HG03521 (cell line): Measurements from ENCODE around the gene CMTM6.
A peak's percentile ranks its signal among the peaks of the same experiment; 100 is the strongest.
"Not testable (repeated sequence)": the region's sequence is repeated elsewhere in the genome, so short reads cannot be mapped to it uniquely, and the experiment has no call there.

Source experiments
- ATAC-seq: cut with Tn5 transposase; IDR thresholded peaks from one replicate; pipeline ENCODE4 v1.9.1; 2021; ENCODE audit warnings: mild to moderate bottlenecking, moderate library complexity; ENCODE audit not compliant: unreplicated experiment

Gene CMTM6

DNA sequence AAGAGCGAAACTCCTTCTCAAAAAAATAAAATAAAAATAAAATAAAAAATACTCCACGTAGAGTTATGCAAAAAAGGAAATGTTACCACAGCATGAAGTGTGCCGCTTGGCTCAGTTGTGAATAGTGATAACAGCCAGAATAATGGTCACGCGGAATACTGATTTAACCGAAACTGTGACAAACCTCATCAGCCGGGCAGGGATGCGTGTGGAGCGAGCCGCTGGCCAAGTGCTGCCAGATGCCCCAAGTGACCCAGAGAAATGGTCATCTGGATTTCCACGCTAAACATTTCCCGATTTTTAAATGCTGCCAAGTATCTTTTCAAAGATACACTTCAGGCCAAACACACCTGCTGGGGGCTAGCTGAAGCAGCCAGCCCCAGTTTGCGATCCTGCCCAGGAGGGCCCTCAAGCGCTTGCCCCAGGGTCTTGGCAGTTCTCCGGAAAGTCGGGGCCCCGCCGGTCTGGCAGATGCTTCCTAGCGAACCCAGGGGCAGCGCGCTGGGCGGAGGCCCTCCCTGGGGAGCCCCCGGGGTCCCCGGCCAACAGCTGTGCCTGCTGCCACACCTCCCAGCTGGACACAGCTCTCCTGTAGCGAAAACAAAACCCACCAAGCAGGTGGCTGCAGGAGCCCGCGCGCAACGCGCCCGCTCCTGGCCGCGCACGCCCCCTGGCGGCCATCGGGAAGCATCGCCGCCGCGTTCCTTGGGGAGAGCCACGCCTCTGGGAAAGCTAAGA lies 35.1 kb downstream of the CMTM6 start:
- ATAC-seq: peak; percentile 69

DNA sequence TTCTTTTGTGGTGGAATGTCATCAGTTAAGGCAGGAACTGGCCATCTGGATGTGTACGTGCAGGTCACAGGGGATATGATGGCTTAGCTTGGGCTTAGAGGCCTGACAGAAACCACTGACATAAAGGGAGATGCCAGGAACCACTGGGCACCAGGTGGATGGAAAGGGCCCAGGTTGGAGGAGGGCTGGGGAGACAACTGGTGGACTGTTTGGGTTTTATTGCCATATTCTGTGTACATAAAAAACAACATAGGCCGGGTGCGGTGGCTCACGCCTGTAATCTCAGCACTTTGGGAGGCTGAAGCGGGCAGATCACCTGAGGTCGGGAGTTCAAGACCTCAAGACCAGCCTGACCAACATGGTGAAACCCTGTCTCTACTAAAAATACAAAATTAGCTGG lies 35.8 kb downstream of the CMTM6 start:
- ATAC-seq: not testable (repeated sequence)

DNA sequence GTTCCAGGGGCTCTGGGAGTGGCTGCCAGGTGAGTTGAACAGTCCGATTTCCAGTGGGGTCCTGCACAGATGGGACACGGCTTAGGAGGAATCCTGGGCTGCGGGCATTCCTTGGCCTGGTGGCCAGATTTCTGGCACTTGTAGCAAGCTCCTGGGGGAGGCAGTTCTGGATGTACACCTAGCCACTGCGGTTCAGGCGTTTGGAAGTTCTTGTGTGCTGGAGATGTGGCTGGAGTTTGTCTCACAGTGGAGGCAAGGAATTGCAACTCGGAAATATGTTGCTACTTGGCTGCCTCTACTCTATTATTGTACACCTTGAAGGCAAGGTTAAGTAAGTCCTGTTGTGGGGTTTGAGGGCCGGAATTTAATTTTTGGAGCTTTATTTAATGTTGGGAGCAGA lies 37.9 kb downstream of the CMTM6 start:
- ATAC-seq: not testable (repeated sequence)

DNA sequence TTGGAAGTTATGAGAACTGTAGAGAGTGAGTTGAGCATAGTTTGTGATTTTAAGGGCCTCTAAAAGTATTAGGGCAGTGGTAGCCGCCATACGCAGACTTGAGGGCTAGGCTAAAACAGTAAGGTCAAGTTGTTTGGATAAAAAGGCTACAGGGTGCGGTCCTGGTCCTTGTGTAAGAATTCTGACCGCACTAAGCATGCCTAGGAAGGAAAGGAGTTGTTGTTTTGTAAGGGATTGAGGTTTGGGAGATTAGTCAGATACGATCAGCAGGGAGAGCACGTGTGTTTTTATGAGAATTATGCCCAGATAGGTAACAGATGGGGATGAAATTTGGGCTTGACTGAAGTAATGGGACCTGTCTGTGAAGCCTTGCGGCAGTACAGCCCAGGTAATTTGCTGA lies 39.2 kb downstream of the CMTM6 start:
- ATAC-seq: not testable (repeated sequence)

DNA sequence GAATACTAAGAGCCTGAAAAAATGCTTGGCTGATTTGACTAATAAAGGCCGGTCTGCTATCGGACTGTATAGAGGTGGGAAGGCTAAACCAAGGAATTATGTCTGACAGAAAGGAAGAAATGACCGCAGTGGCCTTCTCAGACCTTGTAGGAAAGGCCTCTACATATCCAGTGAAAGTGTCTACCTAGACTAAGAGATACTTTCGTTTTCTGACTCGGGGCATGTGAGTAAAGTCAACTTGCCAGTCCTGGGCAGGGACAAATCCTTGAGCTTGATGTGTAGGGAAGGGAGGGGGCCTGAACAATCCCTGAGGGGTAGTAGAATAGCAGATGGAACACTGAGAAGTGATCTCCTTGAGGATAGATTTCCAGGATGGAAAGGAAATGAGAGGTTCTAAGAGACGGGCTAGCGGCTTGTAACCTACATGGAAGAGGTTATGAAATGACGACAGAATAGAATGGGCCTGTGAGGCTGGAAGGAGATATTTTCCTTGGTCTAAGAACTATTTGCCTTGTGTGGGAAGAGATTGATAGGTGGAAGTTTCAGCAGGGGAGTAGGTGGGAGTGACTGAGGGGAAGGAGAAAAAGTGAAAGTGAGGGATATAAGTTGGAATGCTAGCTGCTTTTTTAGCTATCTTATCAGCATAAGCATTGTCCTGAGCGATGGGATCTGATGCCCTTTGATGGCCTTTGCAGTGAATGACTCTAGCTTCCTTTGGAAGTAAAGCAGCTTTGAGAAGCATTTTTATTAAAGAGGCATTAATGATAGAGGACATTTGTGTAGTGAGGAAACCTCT lies 40.3 kb downstream of the CMTM6 start:
- ATAC-seq: not testable (repeated sequence)

DNA sequence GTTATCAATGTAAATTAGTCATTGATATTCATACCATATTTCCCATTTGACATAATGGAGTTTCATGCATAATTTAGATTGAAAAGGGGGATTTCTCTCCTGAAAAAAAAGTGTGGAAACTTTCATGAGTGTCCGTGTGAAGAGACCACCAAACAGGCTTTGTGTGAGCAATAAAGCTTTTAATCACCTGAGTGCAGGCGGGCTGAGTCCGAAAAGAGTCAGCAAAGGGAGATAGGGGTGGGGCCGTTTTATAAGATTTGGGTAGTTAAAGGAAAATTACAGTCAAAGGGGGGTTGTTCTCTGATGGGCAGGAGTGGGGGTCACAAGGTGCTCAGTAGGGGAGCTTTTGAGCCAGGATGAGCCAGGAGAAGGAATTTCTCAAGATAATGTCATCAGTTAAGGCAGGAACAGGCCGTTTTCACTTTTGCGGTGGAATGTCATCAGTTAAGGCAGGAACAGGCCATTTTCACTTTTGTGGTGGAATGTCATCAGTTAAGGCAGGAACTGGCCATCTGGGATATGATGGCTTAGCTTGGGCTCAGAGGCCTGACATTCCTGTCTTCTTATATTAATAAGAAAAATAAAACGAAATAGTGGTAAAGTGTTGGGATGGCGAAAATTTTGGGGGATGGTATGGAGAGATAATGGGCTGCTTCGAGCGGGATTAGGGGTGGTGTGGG lies 41.7 kb downstream of the CMTM6 start:
- not testable (repeated sequence) for ATAC-seq

DNA sequence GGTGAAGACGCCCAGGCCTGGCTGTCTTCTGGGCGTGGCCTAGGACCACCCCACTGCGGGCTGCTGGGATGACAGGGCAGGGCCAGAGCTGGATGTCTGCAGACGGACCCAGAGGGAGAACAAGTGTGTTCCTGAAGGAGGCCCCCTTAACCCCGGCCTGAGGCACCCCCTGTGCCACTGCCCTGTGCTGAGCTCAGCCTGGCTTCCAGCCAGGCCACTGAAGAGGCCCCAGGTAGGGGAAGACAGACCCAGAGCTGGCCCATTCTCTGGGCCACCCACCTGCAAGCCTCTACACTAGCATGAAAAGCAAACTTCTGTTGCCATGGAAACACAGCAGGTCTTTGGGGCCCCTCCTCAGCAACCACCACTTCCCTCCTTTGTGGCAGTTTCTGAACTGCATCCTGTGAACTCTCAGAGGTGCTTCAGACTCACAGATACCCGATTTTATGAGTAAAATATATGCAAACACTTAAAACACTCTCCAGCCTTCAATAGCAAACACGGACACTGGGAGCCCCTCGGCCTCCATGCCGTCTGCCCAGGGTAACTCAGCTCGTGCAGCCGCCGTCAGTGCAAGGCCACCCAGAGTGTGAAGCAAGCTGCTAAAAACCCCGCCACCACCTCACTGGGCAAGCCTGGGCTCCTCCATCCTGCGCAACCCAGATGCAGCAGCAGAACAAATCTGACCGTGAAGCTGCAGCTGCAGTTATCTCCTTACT lies 42.5 kb downstream of the CMTM6 start:
- ATAC-seq: peak; percentile 91

DNA sequence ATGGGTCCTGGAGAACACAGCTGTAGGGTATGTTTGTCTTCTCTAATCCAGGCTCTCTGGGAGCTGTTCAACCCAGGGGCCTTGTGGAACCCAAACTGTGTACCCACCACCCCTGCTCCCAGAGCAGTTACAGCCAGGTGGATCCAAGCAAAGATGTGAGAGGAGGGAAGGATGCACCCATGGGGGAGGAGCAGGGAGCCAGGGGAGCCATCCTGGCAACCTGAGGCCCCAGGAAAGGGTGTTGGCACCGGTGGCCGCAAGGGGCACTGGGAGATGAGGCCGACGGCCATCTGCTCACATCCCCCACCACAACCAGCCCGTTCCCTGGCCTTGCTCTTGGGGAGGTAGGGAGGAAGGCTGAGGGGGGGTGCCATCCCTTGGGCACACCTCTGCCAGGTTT lies 43.2 kb downstream of the CMTM6 start:
- ATAC-seq: no peak

DNA sequence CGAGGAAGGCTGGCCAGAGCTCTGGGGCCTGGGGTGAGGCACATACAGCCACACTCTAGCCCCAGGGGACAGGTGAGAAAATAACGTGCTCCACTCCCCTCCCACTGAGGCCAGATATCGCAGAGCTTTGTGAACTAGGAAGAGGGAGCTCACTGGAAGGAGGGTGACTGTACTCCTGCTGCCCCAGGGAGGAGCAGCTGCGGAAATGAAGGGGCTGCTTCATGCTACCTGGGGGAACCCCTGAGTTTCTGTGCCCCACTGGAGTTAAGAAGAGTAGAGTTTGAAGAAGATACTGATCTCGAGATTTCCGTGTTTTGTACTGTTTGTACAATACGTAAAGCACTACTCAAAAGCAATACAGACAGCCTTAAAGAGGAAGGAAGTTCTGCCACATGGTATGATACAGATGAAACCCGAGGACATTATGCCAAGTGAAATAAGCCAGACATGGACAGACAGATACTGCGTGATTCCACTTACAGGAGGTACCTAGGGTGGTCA lies 44.6 kb downstream of the CMTM6 start:
- no peak for ATAC-seq

DNA sequence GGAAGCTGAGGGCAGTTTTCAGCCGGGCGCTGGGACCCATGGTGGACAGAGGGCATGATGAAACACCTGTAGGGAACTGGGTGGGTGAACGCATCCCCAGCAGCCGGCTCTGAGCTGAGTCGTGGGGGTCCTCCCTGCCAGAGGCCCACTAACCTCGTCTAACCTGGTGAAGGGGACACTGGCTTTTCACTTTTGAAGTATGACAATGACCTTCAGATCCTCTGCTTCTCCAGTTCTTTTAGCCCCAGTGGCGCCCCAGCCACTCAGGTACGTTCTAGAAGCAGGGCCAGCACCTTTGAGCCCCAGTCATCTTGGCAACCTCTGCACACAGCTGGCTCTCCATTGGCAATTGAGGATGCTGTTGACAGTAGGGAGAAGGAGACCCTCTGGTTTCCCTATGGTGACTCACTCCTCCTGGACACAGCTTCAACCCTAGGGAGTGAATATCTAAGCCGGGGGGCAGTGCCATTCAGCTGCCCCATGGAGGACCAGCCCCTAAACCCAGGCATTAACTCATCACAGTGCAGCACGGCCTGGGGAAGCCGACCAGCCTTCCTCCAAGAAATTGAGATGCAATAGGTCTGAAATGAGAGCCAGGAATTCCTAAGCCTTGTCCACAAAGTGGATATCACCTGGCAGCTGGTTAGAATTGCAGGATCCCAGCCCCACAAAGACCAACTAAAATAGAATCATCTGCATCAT lies 46.1 kb downstream of the CMTM6 start:
- ATAC-seq: no peak

DNA sequence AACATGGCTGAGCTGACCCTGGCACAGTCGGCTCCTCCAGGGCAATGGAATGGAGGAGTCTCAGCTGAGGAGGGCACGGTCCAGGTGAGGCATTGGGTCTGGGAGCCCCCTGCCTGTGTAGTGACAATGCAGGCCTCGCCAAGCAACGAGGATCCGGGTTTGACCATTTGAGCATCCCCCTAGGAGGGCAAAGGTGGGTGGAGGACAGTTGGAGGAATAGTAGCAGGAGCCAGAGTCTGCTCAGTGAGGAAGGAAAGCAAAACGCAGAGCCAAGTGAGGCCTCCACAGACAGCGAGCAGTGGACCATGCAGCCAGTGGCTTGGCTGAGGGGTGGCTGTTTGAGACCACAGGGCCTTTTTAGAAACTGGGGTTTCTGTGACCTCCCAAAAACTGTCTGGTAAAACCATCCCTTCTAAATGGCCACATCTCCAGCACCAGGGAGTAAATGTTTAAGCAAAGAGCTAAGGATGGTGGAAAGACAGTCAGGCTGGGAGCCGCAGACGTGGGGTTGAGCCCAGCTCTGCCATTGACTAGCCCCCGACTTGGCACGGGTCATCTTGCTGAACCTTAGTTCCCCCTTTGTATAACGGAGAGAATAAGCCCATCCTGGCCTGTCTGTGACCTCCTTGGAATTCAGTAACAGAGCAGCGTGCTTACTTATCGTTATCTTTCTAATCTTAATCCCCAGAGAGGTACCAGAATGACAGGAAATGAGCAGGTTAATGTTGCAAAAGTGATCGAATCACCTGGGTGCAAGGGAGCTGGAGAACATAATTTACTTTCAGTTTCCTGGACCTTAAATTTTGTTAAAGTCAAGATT lies 46.8 kb downstream of the CMTM6 start:
- no peak for ATAC-seq

DNA sequence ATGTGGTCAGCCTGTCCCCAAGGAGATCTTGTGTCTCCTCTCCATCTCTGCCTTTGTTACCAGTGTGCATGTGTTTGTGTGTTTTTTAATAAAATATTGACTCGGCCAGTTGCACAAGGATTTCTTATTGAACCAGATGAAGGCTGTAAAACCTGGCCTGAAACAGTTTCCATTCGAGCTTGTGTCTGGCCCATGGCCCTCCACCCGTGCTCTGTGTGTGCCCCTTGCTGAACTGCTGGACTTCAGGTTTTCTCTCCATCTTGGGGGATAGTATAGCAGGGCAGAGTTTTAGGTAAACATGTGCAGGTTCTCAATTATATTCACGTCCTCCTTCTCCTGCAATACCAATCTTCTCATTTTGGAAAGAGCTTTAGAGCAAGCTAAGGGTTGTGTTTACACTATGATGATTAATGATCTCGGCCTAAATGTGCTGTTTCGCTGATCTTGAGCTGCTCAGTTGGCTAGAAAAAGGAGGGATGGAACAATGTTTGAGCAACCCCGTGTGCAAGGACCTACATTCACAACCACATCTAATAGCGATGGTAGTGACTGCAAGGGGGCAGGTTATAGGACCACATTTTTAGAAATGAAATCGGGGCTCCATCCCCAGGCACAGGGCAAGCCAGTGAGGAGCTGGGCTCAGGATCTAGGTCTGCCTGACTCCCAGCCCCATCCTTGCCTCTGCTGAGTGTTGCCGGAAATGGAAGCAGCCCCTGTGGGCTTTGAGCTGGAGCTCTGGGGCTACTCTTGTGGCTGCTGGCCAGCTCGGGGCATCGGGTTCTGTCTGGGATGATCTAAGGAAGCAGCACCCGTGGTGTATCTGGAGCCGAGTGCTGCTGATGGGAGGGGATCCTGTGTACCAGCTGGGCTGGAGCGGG lies 47.7 kb downstream of the CMTM6 start:
- no peak for ATAC-seq

DNA sequence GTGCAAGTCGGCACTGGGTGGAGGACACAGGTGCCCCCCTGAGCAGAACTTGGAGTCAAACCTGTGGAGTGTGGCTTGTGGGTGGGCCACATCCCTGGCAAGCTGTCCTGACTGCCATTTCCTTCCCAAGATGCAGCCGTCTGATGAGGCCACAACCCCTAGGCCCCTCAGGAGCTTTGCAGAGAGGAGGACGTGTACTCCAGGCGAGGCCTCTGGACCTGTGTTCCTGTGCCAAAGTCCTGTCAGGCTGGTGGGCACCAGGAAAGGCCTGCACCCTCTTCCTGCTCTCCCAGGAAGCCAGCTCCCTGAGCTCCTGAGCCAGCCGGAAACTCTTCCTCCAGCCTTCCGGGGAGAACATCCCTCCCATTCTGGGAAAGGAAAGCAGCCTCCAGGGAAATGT lies 48.5 kb downstream of the CMTM6 start:
- no peak for ATAC-seq

DNA sequence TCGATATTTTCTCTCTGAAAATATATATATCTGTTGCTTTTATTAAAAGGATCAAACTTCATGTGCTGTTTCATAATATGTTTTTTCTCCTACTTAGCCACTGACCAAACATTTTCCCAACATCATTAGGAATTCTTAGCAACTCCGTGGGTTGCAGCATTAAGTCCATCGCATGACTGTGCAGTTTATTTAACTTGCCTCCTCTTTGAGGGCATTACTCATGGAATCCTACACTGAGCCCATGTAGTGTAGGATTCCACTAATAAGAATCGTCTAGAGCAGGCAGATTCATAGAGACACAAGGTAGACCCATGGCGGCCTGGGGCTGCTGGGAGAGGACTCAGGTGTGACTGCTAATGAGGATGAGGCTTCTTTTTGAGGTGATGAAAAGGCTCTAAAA lies 49.3 kb downstream of the CMTM6 start:
- no peak for ATAC-seq

DNA sequence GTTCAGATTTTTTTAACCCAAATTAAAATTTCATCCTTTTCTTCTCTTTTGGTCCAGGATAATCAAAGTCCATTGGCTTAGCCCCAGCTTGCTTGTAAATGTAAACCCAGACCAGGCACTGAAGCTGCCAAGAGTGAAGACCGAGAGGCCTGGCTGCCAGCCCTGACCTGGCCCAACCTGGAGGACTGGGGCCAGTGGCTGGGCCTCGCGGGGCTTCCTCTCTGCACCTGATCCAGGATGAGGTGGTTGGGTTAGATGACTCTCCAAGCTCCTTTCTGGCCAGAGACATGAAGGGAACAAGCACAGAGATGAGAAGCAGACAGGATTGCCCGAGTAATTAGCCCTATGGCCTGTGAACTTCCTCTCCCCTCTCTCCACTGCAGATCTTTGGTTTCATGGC lies 50.6 kb downstream of the CMTM6 start:
- ATAC-seq: no peak

DNA sequence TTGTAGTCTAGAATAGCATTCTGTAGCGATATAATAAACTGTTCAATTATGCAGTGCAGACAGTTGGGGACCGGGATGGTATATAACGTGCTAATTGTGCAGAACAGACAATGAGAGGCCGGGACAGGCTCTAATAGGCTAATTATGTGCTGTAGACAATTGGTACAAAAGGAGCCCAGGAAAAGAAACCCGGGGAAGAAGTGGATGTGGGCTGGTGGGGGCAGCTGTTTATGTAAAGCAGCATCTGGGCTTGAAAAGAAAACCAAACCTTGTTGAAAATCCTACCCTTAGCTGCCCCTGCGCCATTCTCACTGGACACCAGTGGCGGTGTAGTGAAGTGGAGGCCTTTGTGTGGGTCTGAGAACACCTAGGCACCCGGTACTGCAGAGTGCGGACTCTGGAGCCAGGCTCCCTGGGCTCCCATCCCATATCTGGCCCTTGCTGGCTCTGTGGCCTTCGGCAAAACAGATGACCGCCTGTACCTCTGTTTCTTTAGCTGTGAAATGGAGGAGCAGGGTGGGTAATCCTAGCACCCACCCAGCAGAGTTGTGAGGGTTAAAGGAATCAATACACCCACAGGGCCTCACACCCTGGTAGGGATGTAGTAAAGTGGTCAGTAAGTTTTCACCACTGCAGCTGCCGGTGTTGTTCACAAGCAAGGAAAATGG lies 51.5 kb downstream of the CMTM6 start:
- no peak for ATAC-seq

DNA sequence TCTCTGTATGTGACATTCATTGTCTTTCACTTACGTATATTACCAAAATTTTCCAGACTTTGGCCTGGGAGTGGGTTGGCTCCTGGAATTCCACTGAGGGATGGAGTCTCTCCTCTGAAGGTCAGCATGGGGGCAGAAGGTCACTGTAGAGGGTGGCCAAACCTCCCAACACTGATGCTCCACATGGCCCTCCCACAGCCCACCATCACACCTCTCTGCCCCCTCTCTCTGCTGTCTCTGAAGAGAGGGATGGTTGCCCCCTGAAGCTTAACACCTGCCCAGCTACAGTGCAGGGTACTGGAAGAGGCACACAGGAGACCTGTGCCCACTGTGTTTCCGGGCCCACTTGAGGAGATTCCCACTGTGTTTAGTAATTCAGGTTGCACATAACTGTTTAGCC lies 52.2 kb downstream of the CMTM6 start:
- ATAC-seq: no peak

DNA sequence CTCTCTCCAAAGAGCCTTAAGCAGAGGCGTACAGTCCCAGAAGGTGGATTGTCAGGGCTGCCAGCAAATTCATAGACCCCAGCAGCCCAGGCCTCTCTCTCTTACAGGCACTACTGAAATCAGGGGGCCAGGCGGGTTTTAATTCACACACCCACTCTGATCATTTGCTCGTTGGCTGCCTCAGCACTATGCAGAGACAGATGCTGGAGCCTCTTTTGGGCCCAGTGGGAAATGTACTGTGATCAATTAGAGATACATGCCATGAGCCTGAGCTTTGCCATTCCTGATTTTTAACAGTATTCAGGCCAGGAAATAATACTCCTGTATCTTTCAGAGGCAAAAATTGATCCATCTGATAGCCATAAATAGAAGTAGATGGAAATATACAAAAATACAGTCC lies 53.0 kb downstream of the CMTM6 start:
- no peak for ATAC-seq
